MM.1S (cell line): ENCODE measurements around the gene SPDYE4.

Experiments used
- EZH2 ChIP-seq: fragments of 300-600 bp; sonication (generic); optimal IDR thresholded peaks from 2 replicates; pipeline ENCODE3; 2017; ENCODE audit warnings: low read depth, mild to moderate bottlenecking, antibody characterized with exemption, low read length, mixed read lengths
- TF ChIP-seq, protein P1 (sequence below): fragments of 300-600 bp; sonication (generic); IDR thresholded peaks from 2 replicates; pipeline ENCODE4 v1.5.1; 2016; ENCODE audit warnings: antibody characterized with exemption, low read length, mixed read lengths

DNA sequence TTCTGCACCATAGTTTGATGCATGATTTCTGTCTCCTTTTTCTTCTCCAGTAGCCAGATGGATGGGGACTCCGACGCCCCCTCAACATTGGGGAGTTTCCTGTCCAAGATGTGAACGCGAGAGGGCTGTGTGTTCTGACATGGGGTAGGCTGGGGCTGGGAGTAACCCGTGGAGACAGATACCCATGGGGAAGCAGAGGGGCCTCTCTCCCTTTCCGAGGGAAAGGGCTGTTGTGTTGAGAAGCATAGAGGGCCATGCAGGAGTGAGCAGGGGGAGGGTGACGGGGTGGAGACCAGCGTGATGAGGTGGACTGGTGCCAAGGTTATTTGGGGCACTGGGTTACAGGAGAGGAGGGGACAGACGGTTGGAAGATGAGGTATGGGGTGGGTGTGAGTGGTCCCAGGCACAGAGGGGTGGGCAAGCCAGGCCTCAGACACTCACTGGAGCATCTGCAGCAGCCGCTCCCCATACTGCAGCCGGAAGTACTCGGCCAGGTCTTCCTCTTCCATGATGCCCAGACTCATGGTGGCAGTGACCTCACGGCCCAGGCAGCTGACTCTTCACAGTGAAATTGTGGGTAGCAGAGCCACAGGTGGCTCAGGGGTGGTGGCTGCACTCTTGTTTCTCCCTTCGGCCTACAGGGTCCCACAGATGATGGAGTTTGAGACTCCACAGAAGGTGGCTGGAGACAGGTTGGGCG, 14.1 kb downstream of the SPDYE4 start:
- TF ChIP-seq, protein P1, sequence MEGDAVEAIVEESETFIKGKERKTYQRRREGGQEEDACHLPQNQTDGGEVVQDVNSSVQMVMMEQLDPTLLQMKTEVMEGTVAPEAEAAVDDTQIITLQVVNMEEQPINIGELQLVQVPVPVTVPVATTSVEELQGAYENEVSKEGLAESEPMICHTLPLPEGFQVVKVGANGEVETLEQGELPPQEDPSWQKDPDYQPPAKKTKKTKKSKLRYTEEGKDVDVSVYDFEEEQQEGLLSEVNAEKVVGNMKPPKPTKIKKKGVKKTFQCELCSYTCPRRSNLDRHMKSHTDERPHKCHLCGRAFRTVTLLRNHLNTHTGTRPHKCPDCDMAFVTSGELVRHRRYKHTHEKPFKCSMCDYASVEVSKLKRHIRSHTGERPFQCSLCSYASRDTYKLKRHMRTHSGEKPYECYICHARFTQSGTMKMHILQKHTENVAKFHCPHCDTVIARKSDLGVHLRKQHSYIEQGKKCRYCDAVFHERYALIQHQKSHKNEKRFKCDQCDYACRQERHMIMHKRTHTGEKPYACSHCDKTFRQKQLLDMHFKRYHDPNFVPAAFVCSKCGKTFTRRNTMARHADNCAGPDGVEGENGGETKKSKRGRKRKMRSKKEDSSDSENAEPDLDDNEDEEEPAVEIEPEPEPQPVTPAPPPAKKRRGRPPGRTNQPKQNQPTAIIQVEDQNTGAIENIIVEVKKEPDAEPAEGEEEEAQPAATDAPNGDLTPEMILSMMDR: no peak
- TF ChIP-seq EZH2: no peak
